Activated T-helper 9 cell treated with anti-CD3 and anti-CD28 coated beads, Interleukin-2, amount 50 U/mL, for 16 hours (primary cell): ENCODE measurements around the gene CDH4.

ENCODE experiments used
- DNase-seq: peaks from one replicate; pipeline ENCODE4 v3.0.0-alpha.2; 2020; ENCODE audit warnings: low read depth

The CDH4 gene

GRCh38 chr20:61284752-61285151 lies 32.7 kb downstream of the CDH4 start:
- DNase-seq, result no peak

GRCh38 chr20:61285152-61285645 lies 33.1 kb downstream of the CDH4 start:
- DNase-seq, result no peak

GRCh38 chr20:61285691-61286090 lies 33.6 kb downstream of the CDH4 start:
- DNase-seq, result no peak

GRCh38 chr20:61287583-61288275 lies 35.7 kb downstream of the CDH4 start:
- DNase-seq, result no peak

GRCh38 chr20:61288331-61288784 lies 36.3 kb downstream of the CDH4 start:
- no peak for DNase-seq

- DNase-seq, result no peak
Observed at GRCh38 chr20:61289166-61289565, 37.1 kb downstream of the CDH4 start.

GRCh38 chr20:61290721-61291120 lies 38.7 kb downstream of the CDH4 start:
- no peak for DNase-seq

GRCh38 chr20:61291166-61291829 lies 39.2 kb downstream of the CDH4 start:
- no peak for DNase-seq

GRCh38 chr20:61292391-61292790 lies 40.3 kb downstream of the CDH4 start:
- no peak for DNase-seq

- no peak for DNase-seq
Observed at GRCh38 chr20:61292821-61293612, 41.0 kb downstream of the CDH4 start.

GRCh38 chr20:61293951-61294350 lies 41.9 kb downstream of the CDH4 start:
- DNase-seq, result no peak

- no peak for DNase-seq
Observed at GRCh38 chr20:61295249-61295648, 43.2 kb downstream of the CDH4 start.

- no peak for DNase-seq
Observed at GRCh38 chr20:61295682-61296628, 43.9 kb downstream of the CDH4 start.

GRCh38 chr20:61296629-61297019 lies 44.6 kb downstream of the CDH4 start:
- no peak for DNase-seq

GRCh38 chr20:61297491-61297890 lies 45.4 kb downstream of the CDH4 start:
- DNase-seq, result no peak

GRCh38 chr20:61297986-61298385 lies 45.9 kb downstream of the CDH4 start:
- DNase-seq, result no peak

GRCh38 chr20:61298661-61299060 lies 46.6 kb downstream of the CDH4 start:
- no peak for DNase-seq

GRCh38 chr20:61299104-61299503 lies 47.0 kb downstream of the CDH4 start:
- no peak for DNase-seq

- DNase-seq, result no peak
Observed at GRCh38 chr20:61299618-61300017, 47.6 kb downstream of the CDH4 start.

GRCh38 chr20:61300293-61300692 lies 48.2 kb downstream of the CDH4 start:
- DNase-seq, result no peak

GRCh38 chr20:61300709-61301108 lies 48.6 kb downstream of the CDH4 start:
- DNase-seq, result no peak
